ENCODE measurements around the gene HEPACAM2. TPM values are rescaled to one million over a fixed set of nuclear protein-coding genes. Genes with fewer than 3 reads are reported as not detected.

HEPACAM2 gene
- total RNA-seq: not detected

GRCh38 chr7:93226310-93226709 lies at the start of gene HEPACAM2:
HEPACAM2 (minus strand) TSS chr7:93226469.
- no peak within 1 kb of the TSS for H3K27ac Mint-ChIP-seq
- H3K9me3 Mint-ChIP-seq: no peaks in the 10 kb centered on the region
- POLR2A ChIA-PET: no interaction called here
- no peak within 1 kb of the TSS for H3K4me3 Mint-ChIP-seq
- H3K36me3 Mint-ChIP-seq (ENCODE audit: low read depth): no peaks in the 10 kb centered on the region
- peaks cover 13% of the 10 kb centered on the region for H3K4me1 Mint-ChIP-seq
- H3K27me3 Mint-ChIP-seq: peaks cover 4% of the 10 kb centered on the region
- CTCF ChIA-PET: interaction anchor here (0.6 to 1.8 kb wide), 4 partner anchors 8 to 766 kb away, joined by 3 to 6 read pairs (median 3); no protein-coding TSS in a partner anchor
- no peak for DNase-seq

- no peaks in the 10 kb centered on the region for H3K9me3 Mint-ChIP-seq
- no peaks in the 10 kb centered on the region for H3K27me3 Mint-ChIP-seq
- no peak for DNase-seq
- H3K27ac Mint-ChIP-seq: no peak overlapping the region
- no peaks in the 10 kb centered on the region for H3K36me3 Mint-ChIP-seq (ENCODE audit: low read depth)
- POLR2A ChIA-PET: no interaction called here
- H3K4me3 Mint-ChIP-seq: no peak overlapping the region
- H3K4me1 Mint-ChIP-seq: no peaks in the 10 kb centered on the region
- CTCF ChIA-PET: no interaction called here
Measured at GRCh38 chr7:93265220-93265619, 39.0 kb upstream of the HEPACAM2 start.

GRCh38 chr7:93262535-93262934 lies 36.3 kb upstream of the HEPACAM2 start:
- H3K4me1 Mint-ChIP-seq: no peaks in the 10 kb centered on the region
- H3K4me3 Mint-ChIP-seq: no peak overlapping the region
- no peaks in the 10 kb centered on the region for H3K9me3 Mint-ChIP-seq
- CTCF ChIA-PET: no interaction called here
- no peak overlapping the region for H3K27ac Mint-ChIP-seq
- POLR2A ChIA-PET: no interaction called here
- DNase-seq: no peak
- no peaks in the 10 kb centered on the region for H3K27me3 Mint-ChIP-seq
- no peaks in the 10 kb centered on the region for H3K36me3 Mint-ChIP-seq (ENCODE audit: low read depth)

- H3K4me3 Mint-ChIP-seq: no peak overlapping the region
Measured at GRCh38 chr7:93258661-93259060, 32.4 kb upstream of the HEPACAM2 start.

GRCh38 chr7:93249491-93250148 lies 23.4 kb upstream of the HEPACAM2 start:
- Mint-ChIP-seq H3K4me3 (no peak overlapping the region), H3K27me3 (no peaks in the 10 kb centered on the region), H3K27ac (no peak overlapping the region), H3K4me1 (peaks cover 8% of the 10 kb centered on the region), H3K36me3 (ENCODE audit: low read depth) (no peaks in the 10 kb centered on the region), H3K9me3 (no peaks in the 10 kb centered on the region)
- ChIA-PET CTCF (no interaction called here), POLR2A (no interaction called here)
- DNase-seq: no peak

More at GRCh38 chr7:93258661-93259060, 32.4 kb upstream of the HEPACAM2 start:
- no peaks in the 10 kb centered on the region for H3K9me3 Mint-ChIP-seq
- no peaks in the 10 kb centered on the region for H3K4me1 Mint-ChIP-seq
- no peak for DNase-seq
- ChIA-PET POLR2A (no interaction called here), CTCF (no interaction called here)
- no peaks in the 10 kb centered on the region for H3K27me3 Mint-ChIP-seq
- no peaks in the 10 kb centered on the region for H3K36me3 Mint-ChIP-seq (ENCODE audit: low read depth)
- H3K27ac Mint-ChIP-seq: no peak overlapping the region

GRCh38 chr7:93245525-93246432 lies 19.5 kb upstream of the HEPACAM2 start:
- H3K9me3 Mint-ChIP-seq: no peaks in the 10 kb centered on the region
- H3K27ac Mint-ChIP-seq: no peak overlapping the region
- H3K36me3 Mint-ChIP-seq (ENCODE audit: low read depth): no peaks in the 10 kb centered on the region
- H3K4me1 Mint-ChIP-seq: peaks cover 8% of the 10 kb centered on the region
- ChIA-PET POLR2A (interaction anchor here (1.0 to 1.2 kb wide), 2 partner anchors 13 to 98 kb away, joined by 3 to 4 read pairs; no protein-coding TSS in a partner anchor), CTCF (interaction anchor here (0.6 to 3.5 kb wide), 9 partner anchors 13 to 1149 kb away, joined by 3 to 25 read pairs (median 3); partner anchors contain the start of gene VPS50)
- no peak overlapping the region for H3K4me3 Mint-ChIP-seq
- no peaks in the 10 kb centered on the region for H3K27me3 Mint-ChIP-seq
- DNase-seq: no peak

- Mint-ChIP-seq H3K9me3 (no peaks in the 10 kb centered on the region), H3K4me3 (no peak overlapping the region), H3K27me3 (no peaks in the 10 kb centered on the region), H3K4me1 (peaks cover 8% of the 10 kb centered on the region), H3K36me3 (ENCODE audit: low read depth) (no peaks in the 10 kb centered on the region), H3K27ac (no peak overlapping the region)
- POLR2A ChIA-PET: interaction anchor here (1.3 kb wide), 1 partner anchor 10 kb away, joined by 5 read pairs; the partner anchor contains the start of gene VPS50
- CTCF ChIA-PET: interaction anchor here (1.7 to 1.8 kb wide), 2 partner anchors 14 to 150 kb away, joined by 4 to 6 read pairs; no protein-coding TSS in a partner anchor
- DNase-seq: no peak
Measured at GRCh38 chr7:93242106-93242505, 15.8 kb upstream of the HEPACAM2 start.

- Mint-ChIP-seq H3K27me3 (no peaks in the 10 kb centered on the region), H3K9me3 (no peaks in the 10 kb centered on the region), H3K4me3 (no peak overlapping the region), H3K27ac (no peak overlapping the region), H3K4me1 (no peaks in the 10 kb centered on the region), H3K36me3 (ENCODE audit: low read depth) (no peaks in the 10 kb centered on the region)
- ChIA-PET POLR2A (no interaction called here), CTCF (no interaction called here)
- DNase-seq: no peak
Measured at GRCh38 chr7:93239824-93240223, 13.6 kb upstream of the HEPACAM2 start.

- Mint-ChIP-seq H3K27me3 (no peaks in the 10 kb centered on the region), H3K36me3 (ENCODE audit: low read depth) (no peaks in the 10 kb centered on the region), H3K4me1 (peaks cover 2% of the 10 kb centered on the region), H3K4me3 (no peak overlapping the region), H3K27ac (no peak overlapping the region), H3K9me3 (no peaks in the 10 kb centered on the region)
- ChIA-PET CTCF (no interaction called here), POLR2A (no interaction called here)
- no peak for DNase-seq
Measured at GRCh38 chr7:93238748-93239147, 12.5 kb upstream of the HEPACAM2 start.

- Mint-ChIP-seq H3K36me3 (ENCODE audit: low read depth) (no peaks in the 10 kb centered on the region), H3K4me3 (no peak overlapping the region), H3K4me1 (peaks cover 5% of the 10 kb centered on the region), H3K27ac (no peak overlapping the region), H3K27me3 (no peaks in the 10 kb centered on the region), H3K9me3 (no peaks in the 10 kb centered on the region)
- ChIA-PET CTCF (no interaction called here), POLR2A (no interaction called here)
- DNase-seq: no peak
Measured at GRCh38 chr7:93238131-93238530, 11.9 kb upstream of the HEPACAM2 start.

GRCh38 chr7:93235541-93235940 lies 9.3 kb upstream of the HEPACAM2 start:
- H3K36me3 Mint-ChIP-seq (ENCODE audit: low read depth): no peaks in the 10 kb centered on the region
- ChIA-PET POLR2A (no interaction called here), CTCF (no interaction called here)
- H3K4me3 Mint-ChIP-seq: no peak overlapping the region
- H3K9me3 Mint-ChIP-seq: no peaks in the 10 kb centered on the region
- DNase-seq: no peak
- H3K27me3 Mint-ChIP-seq: no peaks in the 10 kb centered on the region
- peaks cover 21% of the 10 kb centered on the region for H3K4me1 Mint-ChIP-seq
- H3K27ac Mint-ChIP-seq: no peak overlapping the region

GRCh38 chr7:93232673-93233018 lies 6.4 kb upstream of the HEPACAM2 start:
- ChIA-PET POLR2A (interaction anchor here (0.6 to 2.6 kb wide), 10 partner anchors 9 to 1292 kb away, joined by 3 to 19 read pairs (median 4); partner anchors contain the start of genes AKAP9, SAMD9 and SAMD9L), CTCF (interaction anchor here (0.8 to 2.8 kb wide), 9 partner anchors 14 to 807 kb away, joined by 3 to 17 read pairs (median 3); partner anchors contain the start of genes PEX1, RBM48 and SAMD9)
- Mint-ChIP-seq H3K36me3 (ENCODE audit: low read depth) (no peaks in the 10 kb centered on the region), H3K9me3 (no peaks in the 10 kb centered on the region), H3K4me3 (peak overlapping the region; percentile 90), H3K4me1 (peaks cover 30% of the 10 kb centered on the region), H3K27me3 (no peaks in the 10 kb centered on the region), H3K27ac (peak overlapping the region; percentile 85)
- DNase-seq: no peak
